ENCODE measurements around the gene NBPF1. TPM values are rescaled to one million over a fixed set of nuclear protein-coding genes. Genes with fewer than 3 reads are reported as not detected.
"Not testable (repeated sequence)": the region's sequence is repeated elsewhere in the genome, so short reads cannot be mapped to it uniquely, and the experiment has no call there.

The NBPF1 gene
- total and polyA plus RNA-seq, 9 of the 15 experiments (the other 6 are each of a cell fraction or from before 2014, with no cell fraction given) = 5.2 to 42.6 (median 24.1) TPM

GRCh38 chr1:16643476-16644192 is 30.3 kb upstream of the NBPF1 start (continued):
- peak; percentile 65; the same call in 1 of the 2 replicates for TF ChIP-seq RERE (CRISPR knock-in tag; IDR thresholded peaks at IDR 0.05; ENCODE audit: borderline replicate concordance)
- peak; percentile 30; the same call in 1 of the 2 replicates for TF ChIP-seq ARID2 (IDR thresholded peaks at IDR 0.05)
- 0 out of 2 replicates have a peak, but pooled peaks have one; percentile 52 for TF ChIP-seq ZNF431 (CRISPR knock-in tag; IDR thresholded peaks at IDR 0.05)
- peak; percentile 80 for TF ChIP-seq BCOR (IDR thresholded peaks at IDR 0.05)
- peak; percentile 69; the same call in 1 of the 2 replicates for TF ChIP-seq EP300 (IDR thresholded peaks at IDR 0.05; ENCODE audit: low read length)
- TF ChIP-seq ZFP30 (CRISPR knock-in tag; IDR thresholded peaks at IDR 0.05; ENCODE audit: borderline replicate concordance) = peak; percentile 35; the same call in 1 of the 2 replicates
- TF ChIP-seq, protein P1, sequence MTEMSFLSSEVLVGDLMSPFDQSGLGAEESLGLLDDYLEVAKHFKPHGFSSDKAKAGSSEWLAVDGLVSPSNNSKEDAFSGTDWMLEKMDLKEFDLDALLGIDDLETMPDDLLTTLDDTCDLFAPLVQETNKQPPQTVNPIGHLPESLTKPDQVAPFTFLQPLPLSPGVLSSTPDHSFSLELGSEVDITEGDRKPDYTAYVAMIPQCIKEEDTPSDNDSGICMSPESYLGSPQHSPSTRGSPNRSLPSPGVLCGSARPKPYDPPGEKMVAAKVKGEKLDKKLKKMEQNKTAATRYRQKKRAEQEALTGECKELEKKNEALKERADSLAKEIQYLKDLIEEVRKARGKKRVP (CRISPR knock-in tag; IDR thresholded peaks at IDR 0.05) = peak; percentile 5; the same call in 1 of the 2 replicates
- peak; percentile 89; the same call in 1 of the 2 replicates for TF ChIP-seq NCOA1 (IDR thresholded peaks at IDR 0.05; ENCODE audit: low read depth)
- TF ChIP-seq ESRRA (IDR thresholded peaks at IDR 0.05; ENCODE audit: borderline replicate concordance, low read depth) = peak; percentile 44; the same call in 1 of the 2 replicates
- peak; percentile 80 for TF ChIP-seq TEAD4 (IDR thresholded peaks at IDR 0.05; ENCODE audit: low read length)
- peak; percentile 56; the same call in 1 of the 2 replicates for TF ChIP-seq TEAD4 (CRISPR knock-in tag; IDR thresholded peaks at IDR 0.05; ENCODE audit: borderline replicate concordance)
- TF ChIP-seq ARHGAP35 (IDR thresholded peaks at IDR 0.05; ENCODE audit: partially characterized antibody) = peak; percentile 6
- TF ChIP-seq CREB1 (IDR thresholded peaks at IDR 0.05); MYC (CRISPR knock-in tag; IDR thresholded peaks at IDR 0.05; ENCODE audit: borderline replicate concordance, low read depth): not testable (repeated sequence)
- peak; percentile 12; the same call in 1 of the 2 replicates for TF ChIP-seq CREB1 (CRISPR knock-in tag; IDR thresholded peaks at IDR 0.05)
- peak; percentile 18; the same call in 1 of the 2 replicates for TF ChIP-seq MYC (IDR thresholded peaks at IDR 0.05; ENCODE audit: low read depth, low read length)
- TF ChIP-seq RAD21 (CRISPR knock-in tag; conservative IDR thresholded peaks at IDR 0.05 in 1 of 2, IDR thresholded peaks at IDR 0.05 in 1 of 2) = peak in 1 of 2 experiments; percentile 28; a peak in 1 of 4 replicates
- TF ChIP-seq, protein P2, sequence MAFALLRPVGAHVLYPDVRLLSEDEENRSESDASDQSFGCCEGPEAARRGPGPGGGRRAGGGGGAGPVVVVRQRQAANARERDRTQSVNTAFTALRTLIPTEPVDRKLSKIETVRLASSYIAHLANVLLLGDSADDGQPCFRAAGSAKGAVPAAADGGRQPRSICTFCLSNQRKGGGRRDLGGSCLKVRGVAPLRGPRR (CRISPR knock-in tag; IDR thresholded peaks at IDR 0.05) = peak; percentile 82; the same call in 1 of the 2 replicates
- TF ChIP-seq HDAC2 (IDR thresholded peaks at IDR 0.05) = 0 out of 2 replicates have a peak, but pooled peaks have one; percentile 38
- TF ChIP-seq EHMT2 (IDR thresholded peaks at IDR 0.05) = peak; percentile 81
- peak; percentile 56; the same call in 1 of the 2 replicates for TF ChIP-seq CTBP1 (IDR thresholded peaks at IDR 0.05; ENCODE audit: borderline replicate concordance)
